NCI-H510A treated with DMSO at 0.1 percent for 48 hours (cell line): ENCODE results near the gene FSIP1.
"Not testable (repeated sequence)": the region's sequence is repeated elsewhere in the genome, so short reads cannot be mapped to it uniquely, and the experiment has no call there.

Experiments
- DNase-seq: peaks from one replicate; lab custom pipeline; 2025; lab: John Stamatoyannopoulos, UW

FSIP1 gene

DNA sequence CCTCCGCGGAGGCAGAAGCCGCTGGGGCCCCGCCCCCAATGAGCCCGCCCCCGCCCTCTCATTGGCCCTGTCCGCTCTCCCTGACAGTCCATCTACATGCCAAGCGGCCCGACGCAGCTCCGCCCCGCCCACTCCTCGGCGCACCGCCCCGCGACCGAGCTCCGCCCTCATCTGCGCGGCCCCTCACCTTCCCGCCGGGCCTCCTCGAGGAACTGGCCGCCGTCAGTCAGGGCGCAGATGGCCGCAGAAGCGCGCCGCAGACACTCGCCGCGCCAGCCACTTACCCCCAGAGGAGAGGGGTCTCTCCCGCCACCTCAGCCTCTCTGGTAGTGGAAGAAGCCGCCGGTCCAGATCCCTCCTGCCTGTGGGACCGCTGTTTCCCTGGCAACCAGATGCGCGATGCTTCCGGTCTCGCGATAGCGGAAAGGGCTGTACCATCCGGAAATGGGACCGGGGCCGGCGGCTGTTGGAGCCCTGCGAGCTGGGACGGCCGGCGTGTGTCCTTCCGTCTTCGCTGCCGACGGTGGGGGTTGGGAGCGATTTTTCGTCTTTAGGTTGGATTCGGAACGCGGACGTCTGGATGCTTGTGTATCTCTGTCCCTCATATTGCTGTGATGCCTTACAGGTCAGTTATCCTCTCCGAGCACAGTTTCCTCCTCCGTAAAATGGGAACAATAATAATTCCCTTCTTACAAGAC, at the start of gene FSIP1:
TSS of gene FSIP1 (minus strand) at position 401 of the 698 bp plus-strand sequence. CDS start 6,317 bp downstream, outside the sequence.
- peak; percentile 64 for DNase-seq

GRCh38 chr15:39830166-39830565, 47.5 kb upstream of the FSIP1 start:
- DNase-seq: peak; percentile 16

GRCh38 chr15:39828374-39828931, 45.8 kb upstream of the FSIP1 start:
- DNase-seq: peak; percentile 33

GRCh38 chr15:39826975-39827374, 44.3 kb upstream of the FSIP1 start:
- DNase-seq: no peak

- DNase-seq: no peak
Measured at GRCh38 chr15:39823634-39824033, 41.0 kb upstream of the FSIP1 start.

GRCh38 chr15:39820050-39820602, 37.5 kb upstream of the FSIP1 start:
- no peak for DNase-seq

- no peak for DNase-seq
Measured at GRCh38 chr15:39819533-39819932, 36.9 kb upstream of the FSIP1 start.

DNA sequence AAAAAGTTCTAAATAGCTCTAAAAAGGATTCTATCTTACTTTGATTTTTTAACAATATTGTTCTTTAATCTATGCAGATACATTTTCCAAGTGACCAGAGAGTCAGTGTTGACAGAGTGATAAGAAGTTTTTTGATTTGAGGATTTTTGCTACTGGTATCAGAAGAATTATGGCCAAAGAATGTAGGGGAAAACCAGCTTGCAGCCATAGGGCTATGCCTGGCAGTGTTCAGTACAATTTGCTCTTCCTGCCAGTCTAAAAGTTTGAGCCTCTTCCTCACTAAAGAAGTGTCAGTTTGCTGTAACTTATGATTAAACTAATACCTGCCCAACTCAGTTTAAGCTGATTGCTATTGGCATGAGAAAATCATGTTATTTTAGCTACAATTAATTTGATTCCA, 35.3 kb upstream of the FSIP1 start:
- DNase-seq: no peak

DNA sequence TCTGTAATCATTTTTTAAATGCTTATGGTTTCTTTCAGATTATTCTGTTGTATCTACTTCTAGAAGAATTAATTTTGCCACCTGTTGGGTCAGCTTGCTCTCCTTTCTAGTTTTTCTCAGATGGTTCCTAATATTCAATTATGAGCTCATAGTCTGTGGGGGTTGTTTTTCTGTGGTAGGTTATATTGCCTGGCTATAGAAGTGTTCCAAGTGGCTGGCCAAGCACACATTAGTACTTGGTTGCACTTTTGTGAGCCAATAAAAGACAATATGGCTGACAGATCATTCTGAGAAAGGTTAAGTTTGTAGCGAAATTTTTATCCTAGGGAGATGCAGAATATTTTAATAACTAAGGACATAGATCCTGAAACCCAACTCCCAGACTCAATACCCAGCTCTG, 31.8 kb upstream of the FSIP1 start:
- DNase-seq: no peak

DNA sequence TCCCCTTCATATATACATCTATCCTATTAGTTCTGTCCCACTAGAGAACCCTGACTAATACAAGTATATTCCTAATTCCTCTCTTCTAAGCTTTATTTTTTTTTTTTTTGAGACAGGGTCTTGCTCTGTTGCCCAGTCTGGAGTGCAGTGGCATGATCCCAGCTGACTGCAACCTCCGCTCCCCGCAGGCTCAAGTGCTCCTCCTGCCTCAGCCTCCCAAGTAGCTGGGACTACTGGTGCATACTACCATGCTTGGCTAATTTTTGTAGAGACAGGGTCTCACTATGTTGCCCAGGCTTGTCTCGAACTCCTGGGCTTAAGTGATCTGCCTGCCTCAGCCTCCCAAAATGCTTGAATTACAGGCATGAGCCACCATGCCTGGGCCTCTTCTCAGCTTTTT, 30.0 kb upstream of the FSIP1 start:
- not testable (repeated sequence) for DNase-seq

DNA sequence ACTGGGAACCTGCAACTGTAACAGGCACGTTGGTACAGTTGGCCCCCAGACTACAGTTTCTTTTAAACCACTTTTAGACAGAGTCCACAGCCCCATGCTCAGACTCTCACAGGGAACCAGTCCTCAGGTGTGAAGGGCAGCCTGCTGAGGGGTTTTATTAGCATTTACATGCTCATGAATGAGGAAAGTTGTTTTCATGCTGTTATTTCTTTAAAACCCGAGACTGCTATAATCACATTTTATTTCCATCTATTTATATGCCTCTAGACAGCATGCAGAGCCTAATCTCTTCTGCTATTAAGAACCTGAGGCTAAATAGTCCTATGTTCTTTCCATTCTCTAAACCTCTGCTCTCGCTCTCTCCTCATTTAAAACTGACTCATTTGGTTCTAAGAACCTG, 26.3 kb upstream of the FSIP1 start:
- DNase-seq: no peak

GRCh38 chr15:39807791-39808190, 25.1 kb upstream of the FSIP1 start:
- no peak for DNase-seq

- no peak for DNase-seq
Measured at GRCh38 chr15:39804026-39804425, 21.4 kb upstream of the FSIP1 start.

- no peak for DNase-seq
Measured at GRCh38 chr15:39803016-39803415, 20.4 kb upstream of the FSIP1 start.

- peak; percentile 18 for DNase-seq
Measured at GRCh38 chr15:39801641-39802309, 19.1 kb upstream of the FSIP1 start.

DNA sequence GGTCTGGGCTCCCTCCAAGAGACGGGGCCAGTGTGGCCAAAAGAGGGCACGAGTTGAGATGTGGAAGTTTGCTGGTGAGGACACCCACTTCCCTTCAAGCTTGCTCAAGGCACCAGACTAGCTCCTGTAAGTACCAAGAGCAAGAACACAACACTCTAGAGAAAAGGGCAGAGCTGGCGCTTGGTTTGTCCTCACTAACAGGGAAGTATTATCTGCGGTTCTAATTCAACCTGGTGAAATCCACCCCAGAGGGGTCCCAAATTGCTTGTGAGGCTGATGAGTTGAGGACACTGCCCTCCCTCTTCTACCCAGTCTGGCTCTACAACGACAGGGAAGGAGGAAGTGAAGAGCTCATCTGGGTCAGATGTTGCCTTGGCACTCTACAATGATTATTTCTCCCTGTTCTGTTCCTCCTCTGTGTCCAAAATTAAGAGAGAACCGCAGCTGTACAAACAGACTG, 16.9 kb upstream of the FSIP1 start:
- DNase-seq: no peak

- no peak for DNase-seq
Measured at GRCh38 chr15:39798382-39798781, 15.7 kb upstream of the FSIP1 start.

- no peak for DNase-seq
Measured at GRCh38 chr15:39797407-39797806, 14.8 kb upstream of the FSIP1 start.

GRCh38 chr15:39796601-39797000, 14.0 kb upstream of the FSIP1 start:
- DNase-seq: no peak

DNA sequence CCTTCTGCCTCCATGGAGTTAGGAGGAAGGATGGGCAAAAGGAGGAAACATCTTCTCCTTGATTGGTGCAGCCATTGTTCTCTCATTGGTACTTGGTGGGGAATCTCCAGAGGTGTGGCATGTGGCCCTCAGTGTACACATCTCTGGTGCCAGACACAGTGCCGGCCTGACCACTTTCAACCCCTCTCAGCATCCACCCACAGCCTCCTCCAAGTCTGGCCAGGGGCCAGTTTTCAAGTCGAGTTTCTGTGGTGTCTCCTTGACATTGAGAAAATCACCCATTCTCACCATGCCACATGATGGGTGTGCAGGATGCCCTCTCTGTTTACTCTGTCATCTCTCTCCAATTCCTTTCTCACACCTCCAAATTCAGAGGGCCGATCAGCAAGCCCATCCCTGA, 12.8 kb upstream of the FSIP1 start:
- no peak for DNase-seq

GRCh38 chr15:39794954-39795353, 12.3 kb upstream of the FSIP1 start:
- DNase-seq: no peak

DNA sequence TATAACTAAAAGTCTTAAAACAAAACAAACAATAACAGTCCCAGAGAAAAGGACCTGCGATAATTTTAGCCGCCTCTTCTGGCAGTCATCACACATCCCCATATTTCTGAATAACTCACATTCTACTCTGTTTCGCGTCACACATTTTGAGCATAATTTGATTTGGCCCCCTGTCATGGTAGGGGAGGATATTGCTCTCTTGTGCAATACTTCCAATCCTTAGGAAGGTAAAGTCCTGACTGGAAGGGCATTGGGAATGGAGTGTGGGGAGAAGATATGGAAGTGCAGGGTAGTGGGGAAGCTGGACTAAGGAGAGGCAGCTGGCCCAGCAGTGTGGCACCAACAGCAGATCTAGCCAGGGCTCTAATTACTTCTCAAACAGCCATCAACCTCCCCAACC, 11.3 kb upstream of the FSIP1 start:
- no peak for DNase-seq

DNA sequence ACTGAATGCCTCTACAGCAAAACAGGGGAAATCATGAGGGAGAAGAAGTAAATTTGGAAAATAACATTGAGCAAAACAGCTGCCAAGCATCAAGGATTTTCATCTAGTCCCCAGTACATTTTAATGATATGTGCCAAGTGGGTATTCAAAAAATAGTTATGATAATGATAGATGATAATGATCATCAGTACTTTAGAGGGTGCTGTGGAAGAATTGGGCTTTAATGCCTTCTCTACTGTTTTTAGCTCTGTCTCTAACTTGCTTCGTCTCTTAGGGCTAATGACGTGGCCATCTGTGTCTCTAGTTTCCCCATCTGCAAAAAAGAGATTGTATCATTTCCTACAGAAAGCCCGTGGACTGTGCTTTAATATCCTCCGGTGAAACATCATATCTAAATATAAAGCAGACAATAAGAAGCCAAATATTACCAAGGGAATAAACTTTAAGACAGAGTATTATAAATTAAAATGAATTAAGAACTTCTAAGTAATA, 10.2 kb upstream of the FSIP1 start:
- no peak for DNase-seq
